SK-N-MC (cell line): ENCODE measurements around the gene OSBPL1A.

Experiments used
- DNase-seq: peaks from one replicate; pipeline ENCODE4 v3.0.0-alpha.2; 2011; ENCODE audit warnings: low read depth, low spot score
- H3K27ac ChIP-seq: fragments of 200-600 bp; sonication (generic); 2 replicates; pipeline ENCODE4 v1.5.1; 2016; ENCODE audit warnings: mixed run types
- H3K36me3 ChIP-seq: fragments of 200-600 bp; sonication (generic); 2 replicates; pipeline ENCODE4 v1.6.1; 2017; ENCODE audit warnings: antibody characterized with exemption, low read length, mixed read lengths; ENCODE audit not compliant: insufficient read depth
- H3K4me3 ChIP-seq: fragments of 200-600 bp; sonication (generic); 2 replicates; pipeline ENCODE4 v1.5.1; 2016
- H3K9ac ChIP-seq: fragments of 200-600 bp; sonication (generic); 2 replicates; pipeline ENCODE4 v1.8.0; 2017; ENCODE audit warnings: mixed run types, mixed read lengths; ENCODE audit not compliant: insufficient read length
- H3K9me3 ChIP-seq: fragments of 200-600 bp; sonication (generic); 2 replicates; pipeline ENCODE4 v1.6.1; 2017; ENCODE audit warnings: low read depth, mild to moderate bottlenecking, antibody characterized with exemption, low read length, moderate library complexity, mixed read lengths
- EZH2 ChIP-seq: fragments of 200-600 bp; sonication (generic); IDR thresholded peaks from one replicate; pipeline ENCODE4 v1.6.1; 2017; ENCODE audit warnings: antibody characterized with exemption
- FOXP2 ChIP-seq: optimal IDR thresholded peaks from 2 replicates; pipeline ENCODE3; 2011; ENCODE audit warnings: mild to moderate bottlenecking, moderate library complexity; ENCODE audit not compliant: insufficient read depth; ENCODE audit errors: extremely low read length, control extremely low read depth
- POLR2AphosphoS5 ChIP-seq: IDR thresholded peaks from 2 replicates; pipeline ENCODE4 v1.6.1; 2012; ENCODE audit warnings: mild to moderate bottlenecking, low read depth, low read length, borderline replicate concordance

OSBPL1A gene

DNA sequence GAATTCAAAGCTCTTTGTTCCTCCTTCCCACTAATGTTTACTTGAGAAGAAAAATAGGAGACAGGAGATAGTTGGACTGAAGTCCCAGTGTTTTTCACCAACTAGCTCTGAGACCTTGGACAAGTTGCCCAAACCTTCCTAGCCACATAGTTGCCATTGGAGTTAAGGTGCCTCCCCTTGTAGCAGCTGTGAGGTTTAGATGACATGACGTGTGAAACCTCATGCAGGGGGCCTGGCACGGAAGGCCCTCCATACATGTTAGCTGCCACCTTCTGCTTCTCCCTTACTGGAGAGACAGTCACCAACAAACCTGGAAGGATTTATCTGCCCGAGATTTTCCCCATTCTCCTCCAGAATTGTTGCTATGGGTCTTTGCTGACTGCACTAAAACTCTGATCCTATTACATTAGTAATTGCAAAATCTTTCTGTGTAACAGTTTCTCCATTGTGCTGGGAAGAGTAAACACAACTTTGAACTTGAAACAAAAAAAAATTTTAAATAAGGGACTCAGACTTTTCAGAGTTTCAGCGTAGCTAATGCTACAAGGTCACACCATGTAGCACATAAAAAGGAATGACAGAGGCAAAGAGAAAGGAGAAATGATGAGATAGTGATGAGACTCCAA, 282.6 kb downstream of the OSBPL1A start:
- Histone ChIP-seq H3K9me3 (no peaks in the 10 kb centered on the region), H3K4me3 (no peak overlapping the region), H3K36me3 (no peaks in the 10 kb centered on the region), H3K9ac (no peak overlapping the region), H3K27ac (no peak overlapping the region)
- DNase-seq: no peak
- TF ChIP-seq POLR2AphosphoS5: no peak
- no peak for TF ChIP-seq EZH2
- no peak for TF ChIP-seq FOXP2

DNA sequence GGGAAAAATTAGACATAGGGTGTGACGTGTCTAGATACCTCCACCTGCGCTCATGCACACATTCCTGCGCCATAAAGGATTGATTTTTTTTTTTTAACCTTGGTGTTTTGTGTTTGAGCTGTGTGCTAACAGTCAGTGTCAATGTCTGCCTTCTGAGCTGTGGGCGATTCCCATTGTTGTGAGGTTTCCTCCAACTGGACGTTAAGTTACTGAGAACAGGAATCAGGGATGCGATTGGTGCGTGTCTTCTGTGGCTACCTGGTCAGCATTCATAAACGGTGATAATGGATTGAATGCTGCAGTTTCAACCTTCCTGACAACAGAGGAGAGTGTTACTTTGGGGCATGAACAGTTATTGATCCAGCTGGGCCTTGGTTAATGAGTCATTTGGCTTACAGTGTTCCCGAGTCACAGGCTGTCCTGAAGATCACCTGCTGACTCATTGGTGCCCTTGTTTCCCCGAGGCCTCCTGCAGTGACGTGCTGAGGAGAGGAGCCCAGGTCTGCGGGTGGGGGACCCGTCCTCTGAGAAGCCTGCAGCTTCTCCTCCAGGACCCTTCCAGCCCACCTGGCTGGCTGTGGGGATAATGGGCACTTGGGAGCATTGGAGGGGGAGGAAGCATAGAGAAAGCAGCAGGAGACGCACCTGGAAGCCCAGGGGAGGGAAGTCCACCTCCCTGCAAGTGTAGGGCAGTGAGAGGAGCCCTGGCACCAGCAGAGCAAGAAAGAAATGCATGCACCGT, 284.6 kb downstream of the OSBPL1A start:
- Histone ChIP-seq H3K9ac (no peak overlapping the region), H3K9me3 (no peaks in the 10 kb centered on the region), H3K36me3 (no peaks in the 10 kb centered on the region), H3K4me3 (no peak overlapping the region), H3K27ac (no peak overlapping the region)
- TF ChIP-seq EZH2: no peak
- TF ChIP-seq FOXP2: no peak
- no peak for DNase-seq

DNA sequence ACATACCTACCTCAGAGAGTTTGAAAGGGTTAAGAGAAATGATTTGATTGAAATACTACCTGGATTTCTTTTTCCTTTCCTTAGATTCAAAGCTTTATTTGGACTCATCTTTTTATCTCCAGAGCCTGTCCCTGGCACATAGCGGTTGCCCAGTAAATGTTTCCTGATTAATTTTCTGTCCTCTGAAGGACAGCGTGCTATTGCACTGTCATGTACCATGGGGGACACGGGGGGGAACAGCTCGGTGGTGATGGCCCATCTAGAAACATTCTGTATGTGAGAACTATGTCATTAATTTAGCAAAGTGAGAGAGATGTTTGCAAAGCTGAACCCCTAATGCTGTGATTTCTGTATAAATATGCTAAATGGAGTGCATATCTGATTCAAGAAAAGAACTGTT, 285.2 kb downstream of the OSBPL1A start:
- Histone ChIP-seq H3K27ac (no peak overlapping the region), H3K9me3 (no peaks in the 10 kb centered on the region), H3K4me3 (no peak overlapping the region), H3K9ac (no peak overlapping the region), H3K36me3 (no peaks in the 10 kb centered on the region)
- DNase-seq: no peak
- TF ChIP-seq POLR2AphosphoS5 (no peak), FOXP2 (no peak), EZH2 (no peak)
